Gastrocnemius medialis (tissue), 4 donors: ENCODE results near the gene TAX1BP3. TPM values are rescaled to one million over a fixed set of nuclear protein-coding genes. Genes with fewer than 3 reads are reported as not detected.

Experiments used
- ATAC-seq, 2 donors: fragments of 150-250 bp; one replicate each; pipeline ENCODE4 v1.9.1; 2016
- DNase-seq, 2 donors: peaks; one replicate each; pipeline ENCODE4 v3.0.0-alpha.2; 2019
- H3K27ac ChIP-seq, 4 donors: fragments of 200-600 bp; sonication (generic); 1 replicate in 1 of 4; 2 replicates in 3 of 4; pipeline ENCODE4 v1.5.1; 2016 to 2018; ENCODE audit warnings: mild to moderate bottlenecking in 2 of 4, moderate library complexity in 1 of 4
- H3K27me3 ChIP-seq, 3 donors: fragments of 200-600 bp; sonication (generic) in 2 of 3; 1 replicate in 1 of 3; 2 replicates in 2 of 3; pipeline versions ENCODE4 v1.5.1 to v1.6.0; 2016 to 2019; ENCODE audit warnings: mild to moderate bottlenecking in 1 of 3, moderate library complexity in 1 of 3
- H3K36me3 ChIP-seq, 2 donors: fragments of 200-600 bp; sonication (generic) in 1 of 2; one replicate each; pipeline ENCODE4 v1.5.1; 2017 to 2018
- H3K4me1 ChIP-seq, 2 donors: fragments of 200-600 bp; sonication (generic) in 1 of 2; one replicate each; pipeline ENCODE4 v1.5.1; 2016 to 2017; ENCODE audit warnings: mild to moderate bottlenecking in 2 of 2
- H3K4me3 ChIP-seq, 4 donors: fragments of 200-600 bp; sonication (generic) in 3 of 4; 1 replicate in 1 of 4; 2 replicates in 3 of 4; pipeline ENCODE4 v1.5.1; 2016 to 2019; ENCODE audit warnings: mild to moderate bottlenecking in 2 of 4
- H3K9me3 ChIP-seq, 3 donors: fragments of 200-600 bp; sonication (generic) in 2 of 3; 1 replicate in 1 of 3; 2 replicates in 2 of 3; pipeline ENCODE4 v1.5.1; 2016 to 2019
- POLR2A ChIP-seq, 2 donors: fragments of 450-650 bp; IDR thresholded peaks; one replicate each; pipeline ENCODE4 v1.6.1; 2017; ENCODE audit warnings: antibody characterized with exemption in 2 of 2, mild to moderate bottlenecking in 2 of 2, moderate library complexity in 2 of 2
- in situ Hi-C, 4 donors: fragments of 200-750 bp; cut with MboI; loops; one replicate each; pipeline versions ENCODE4 v1.15.0 to v1.8.0; 2017; ENCODE audit warnings: low sequenced_read_pairs in 4 of 4
- intact Hi-C: fragments of 100-400 bp; cut with DNase I; formaldehyde crosslinking; loops from one replicate; pipeline ENCODE4 v1.15.1; 2023; ENCODE audit warnings: low total_unique reads
- total RNA-seq, 4 donors: library from RNA; depleted of rRNA; stranded (reverse); fragments of >200 nt; gene quantifications; one replicate each; pipeline versions ENCODE4 v1.1.0 to v1.2.3, GENCODE V29; 2016
- TF ChIP-seq, protein P1 (sequence below), 5 experiments: fragments of 450-650 bp in 3 of 5; fragments of 200-600 bp in 2 of 5; sonication (generic) in 2 of 5; IDR thresholded peaks in 4 of 5; conservative IDR thresholded peaks in 1 of 5; 1 replicate in 4 of 5; 2 replicates in 1 of 5; pipeline ENCODE4 v1.5.1; 2016 to 2019; ENCODE audit warnings: antibody characterized with exemption in 5 of 5, mild to moderate bottlenecking in 3 of 5, moderate library complexity in 3 of 5

TAX1BP3 gene
- total RNA-seq, 4 donors from 2014 or later = 24.1 to 45.1 (median 33.8) TPM

DNA sequence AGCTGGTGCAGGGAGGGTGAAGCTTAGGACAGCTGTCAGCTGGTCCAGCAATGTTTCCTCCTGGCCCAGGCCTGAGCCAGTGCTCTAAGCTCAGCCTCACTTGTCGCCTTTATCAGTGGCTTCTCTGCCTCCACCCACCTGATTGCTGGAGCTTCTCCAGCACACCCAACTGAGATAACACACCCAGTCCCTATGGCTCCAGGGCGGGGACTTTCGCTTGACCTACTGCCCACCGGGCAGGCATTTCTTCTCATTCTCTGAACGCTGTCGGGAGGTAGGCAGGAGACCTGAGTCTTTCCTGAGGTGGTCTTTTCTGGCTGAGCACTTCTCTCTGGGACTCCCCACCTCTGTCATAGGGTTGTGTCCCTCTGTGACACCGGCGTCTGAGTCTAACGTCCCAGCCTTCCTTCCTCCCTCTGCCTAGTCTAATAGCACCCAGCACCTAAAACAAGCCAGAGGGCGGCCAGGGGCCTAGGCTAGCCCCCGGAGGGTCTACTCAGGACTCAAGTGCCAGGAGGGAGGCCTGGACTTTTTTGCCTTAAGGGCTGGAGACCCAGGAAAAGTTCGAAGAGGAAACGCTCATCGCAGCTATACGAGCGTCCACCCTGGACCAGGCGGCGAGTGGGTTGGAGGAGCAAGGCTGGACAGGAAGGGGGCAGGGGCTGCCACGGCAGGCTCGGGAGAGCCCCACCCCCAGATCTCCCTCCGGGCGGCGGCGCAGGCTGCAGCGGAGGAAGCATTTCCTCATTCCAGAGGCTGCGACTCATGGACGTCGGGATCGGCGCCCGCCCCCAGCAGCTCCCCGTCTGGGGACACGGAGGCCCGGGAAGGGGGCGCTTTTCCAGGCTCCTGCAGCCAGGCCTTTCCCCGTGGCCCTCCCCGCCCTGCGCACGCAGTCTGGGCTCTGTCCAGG is 756 bp downstream of the TAX1BP3 start:
- in situ Hi-C loops = no loop called here
- no peaks in the 10 kb centered on the region for H3K9me3 ChIP-seq
- ATAC-seq (peak; percentile 62), DNase-seq (peak; percentile 73 to 81)
- H3K4me1 ChIP-seq = peaks cover 36 to 37% of the 10 kb centered on the region in 2 donors
- peaks cover 0 to 22% of the 10 kb centered on the region in 2 donors for H3K36me3 ChIP-seq
- peak overlapping the region; percentile 80 to 100 (median 92) for H3K4me3 ChIP-seq
- TF ChIP-seq, protein P1, sequence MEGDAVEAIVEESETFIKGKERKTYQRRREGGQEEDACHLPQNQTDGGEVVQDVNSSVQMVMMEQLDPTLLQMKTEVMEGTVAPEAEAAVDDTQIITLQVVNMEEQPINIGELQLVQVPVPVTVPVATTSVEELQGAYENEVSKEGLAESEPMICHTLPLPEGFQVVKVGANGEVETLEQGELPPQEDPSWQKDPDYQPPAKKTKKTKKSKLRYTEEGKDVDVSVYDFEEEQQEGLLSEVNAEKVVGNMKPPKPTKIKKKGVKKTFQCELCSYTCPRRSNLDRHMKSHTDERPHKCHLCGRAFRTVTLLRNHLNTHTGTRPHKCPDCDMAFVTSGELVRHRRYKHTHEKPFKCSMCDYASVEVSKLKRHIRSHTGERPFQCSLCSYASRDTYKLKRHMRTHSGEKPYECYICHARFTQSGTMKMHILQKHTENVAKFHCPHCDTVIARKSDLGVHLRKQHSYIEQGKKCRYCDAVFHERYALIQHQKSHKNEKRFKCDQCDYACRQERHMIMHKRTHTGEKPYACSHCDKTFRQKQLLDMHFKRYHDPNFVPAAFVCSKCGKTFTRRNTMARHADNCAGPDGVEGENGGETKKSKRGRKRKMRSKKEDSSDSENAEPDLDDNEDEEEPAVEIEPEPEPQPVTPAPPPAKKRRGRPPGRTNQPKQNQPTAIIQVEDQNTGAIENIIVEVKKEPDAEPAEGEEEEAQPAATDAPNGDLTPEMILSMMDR (IDR thresholded peaks at IDR 0.05 in 4 of 5, conservative IDR thresholded peaks at IDR 0.05 in 1 of 5) = no peak
- TF ChIP-seq POLR2A (IDR thresholded peaks at IDR 0.05) = no peak
- H3K27me3 ChIP-seq = no peaks in the 10 kb centered on the region
- intact Hi-C loops = loop anchor here (1.0 to 10.0 kb wide), 2 partner anchors 31 to 133 kb away; partner anchors contain the start of genes CTNS and SHPK
- H3K27ac ChIP-seq = peak overlapping the region; percentile 93 to 97 (median 96)

- Histone ChIP-seq H3K4me1 (peaks cover 36 to 37% of the 10 kb centered on the region in 2 donors), H3K4me3 (no peak overlapping the region), H3K27me3 (no peaks in the 10 kb centered on the region), H3K36me3 (peaks cover 0 to 25% of the 10 kb centered on the region in 2 donors), H3K27ac (peak overlapping the region; percentile 93 to 97 (median 96)), H3K9me3 (no peaks in the 10 kb centered on the region)
- DNase-seq = no peak
- in situ Hi-C loops (no loop called here), intact Hi-C loops (loop anchor here (10.0 kb wide), 1 partner anchor 132 kb away; no protein-coding TSS in a partner anchor)
- TF ChIP-seq POLR2A (IDR thresholded peaks at IDR 0.05) = no peak
- TF ChIP-seq, protein P1 (IDR thresholded peaks at IDR 0.05 in 4 of 5, conservative IDR thresholded peaks at IDR 0.05 in 1 of 5) = no peak
- no peak for ATAC-seq
Observed at GRCh38 chr17:3666516-3666915, 1.9 kb downstream of the TAX1BP3 start.

DNA sequence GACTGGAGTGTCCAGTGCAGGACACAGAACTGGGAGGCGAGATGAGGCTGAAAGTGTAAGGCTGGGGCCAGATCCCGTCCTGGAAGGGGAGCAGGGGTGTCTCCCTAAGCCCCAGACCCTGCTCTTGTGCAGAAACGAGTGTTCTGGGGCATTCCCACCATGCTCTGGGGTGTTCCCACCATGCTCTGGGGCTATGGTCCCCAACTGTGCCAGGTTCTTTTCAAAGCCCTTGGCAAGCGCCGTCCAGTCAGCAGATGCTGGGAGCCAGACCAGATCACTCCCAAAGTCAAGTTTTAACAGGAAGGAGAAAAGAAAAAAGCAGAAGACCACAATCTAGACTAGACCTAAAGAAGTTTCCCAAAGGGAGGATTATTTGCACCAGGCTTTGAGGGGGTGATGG is 2.5 kb downstream of the TAX1BP3 start:
- Histone ChIP-seq H3K4me1 (peaks cover 36 to 37% of the 10 kb centered on the region in 2 donors), H3K27ac (peak overlapping the region; percentile 93 to 97 (median 96)), H3K27me3 (no peaks in the 10 kb centered on the region), H3K9me3 (no peaks in the 10 kb centered on the region), H3K4me3 (no peak overlapping the region), H3K36me3 (peaks cover 0 to 25% of the 10 kb centered on the region in 2 donors)
- intact Hi-C loops = loop anchor here (10.0 kb wide), 1 partner anchor 131 kb away; no protein-coding TSS in a partner anchor
- DNase-seq (peak in 1 of 2 donors; percentile 56), ATAC-seq (no peak)
- no peak for TF ChIP-seq POLR2A (IDR thresholded peaks at IDR 0.05)
- TF ChIP-seq, protein P1 (IDR thresholded peaks at IDR 0.05 in 4 of 5, conservative IDR thresholded peaks at IDR 0.05 in 1 of 5) = no peak
- in situ Hi-C loops = no loop called here

- in situ Hi-C loops = no loop called here
- no peak overlapping the region for H3K27ac ChIP-seq
Observed at GRCh38 chr17:3663102-3664011, 5.0 kb downstream of the TAX1BP3 start.

More at GRCh38 chr17:3663102-3664011, 5.0 kb downstream of the TAX1BP3 start:
- intact Hi-C loops = loop anchor here (10.0 kb wide), 1 partner anchor 129 kb away; no protein-coding TSS in a partner anchor
- TF ChIP-seq, protein P1 (IDR thresholded peaks at IDR 0.05 in 4 of 5, conservative IDR thresholded peaks at IDR 0.05 in 1 of 5) = no peak
- no peak for TF ChIP-seq POLR2A (IDR thresholded peaks at IDR 0.05)
- ATAC-seq (no peak), DNase-seq (no peak)
- peaks cover 0 to 25% of the 10 kb centered on the region in 2 donors for H3K36me3 ChIP-seq
- no peaks in the 10 kb centered on the region for H3K9me3 ChIP-seq
- H3K4me1 ChIP-seq = peaks cover 31 to 42% of the 10 kb centered on the region in 2 donors
- no peak overlapping the region for H3K4me3 ChIP-seq
- no peaks in the 10 kb centered on the region for H3K27me3 ChIP-seq
